A549 (cell line): ENCODE results near the gene LYPLAL1. TPM values are rescaled to one million over a fixed set of nuclear protein-coding genes. Genes with fewer than 3 reads are reported as not detected.

Experiments
- ATAC-seq, 2 experiments: fragments of 200-7000 bp in 1 of 2; fragments of >200 bp in 1 of 2; cut with Nextera tagmentation in 1 of 2; cut with Tn5 transposase in 1 of 2; 3 replicates each; pipeline versions ENCODE4 v1.8.0 to v1.9.1; 2018 to 2020; ENCODE audit warnings: mild to moderate bottlenecking in 1 of 2, moderate library complexity in 1 of 2
- CTCF ChIA-PET: fragments of 300-600 bp; sonication (Branson Sonifier 250); formaldehyde crosslinking; extraction: SDS; loops from one replicate; lab custom pipeline; 2021; ENCODE audit warnings: antibody characterized with exemption, inconsistent platforms; lab: Yijun Ruan, JAX
- POLR2A ChIA-PET: fragments of 350-600 bp; formaldehyde crosslinking; extraction: SDS; loops from one replicate; lab custom pipeline; 2021; ENCODE audit warnings: antibody characterized with exemption, inconsistent platforms; lab: Yijun Ruan, JAX
- DNase-seq, 2 experiments: peaks; one replicate each; pipeline versions ENCODE4 v3.0.0 to v3.0.0-alpha.2; 2011 to 2016; ENCODE audit warnings: low read depth in 1 of 2, low spot score in 1 of 2
- FAIRE-seq: peaks from 2 replicates; lab custom pipeline; 2011; peaks lifted over from hg19 to GRCh38; lab: Jason Lieb, UNC
- H3K27ac ChIP-seq, 2 experiments: fragments of >200 bp; sonication (Bioruptor Twin); formaldehyde crosslinking; 3 replicates each; pipeline ENCODE4 v1.5.1; 2016 to 2017
- H3K4me1 ChIP-seq: fragments of >200 bp; sonication (Bioruptor Twin); formaldehyde crosslinking; 3 replicates; pipeline ENCODE4 v1.6.1; 2016
- H3K4me2 ChIP-seq: fragments of >200 bp; sonication (Bioruptor Twin); formaldehyde crosslinking; 3 replicates; pipeline ENCODE4 v1.6.1; 2016
- H3K4me3 ChIP-seq: fragments of >200 bp; sonication (Bioruptor Twin); formaldehyde crosslinking; 3 replicates; pipeline ENCODE4 v1.5.1; 2016
- H3K9me3 ChIP-seq: fragments of >200 bp; sonication (Bioruptor Twin); formaldehyde crosslinking; 3 replicates; pipeline ENCODE4 v1.6.1; 2016
- BHLHE40 ChIP-seq: IDR thresholded peaks from 2 replicates; pipeline ENCODE4 v1.6.1; 2012; ENCODE audit warnings: low read depth, low read length, inconsistent platforms
- CBX2 ChIP-seq: fragments of 200-600 bp; sonication (generic); IDR thresholded peaks from 2 replicates; pipeline ENCODE4 v1.6.1; 2016; ENCODE audit warnings: low read depth, mild to moderate bottlenecking, borderline replicate concordance
- CEBPB ChIP-seq, 2 experiments: fragments of >200 bp in 1 of 2; sonication (Bioruptor Twin) in 1 of 2; formaldehyde crosslinking in 1 of 2; IDR thresholded peaks; 2 replicates each; pipeline ENCODE4 v1.6.1; 2012 to 2016
- ESRRA ChIP-seq: fragments of 150-350 bp; IDR thresholded peaks from 2 replicates; pipeline ENCODE4 v1.6.1; 2014; ENCODE audit warnings: mild to moderate bottlenecking, low read length, borderline replicate concordance
- FOSB ChIP-seq: fragments of 250-450 bp; sonication (Bioruptor Pico); IDR thresholded peaks from 2 replicates; pipeline ENCODE4 v1.5.0; 2020; ENCODE audit warnings: mild to moderate bottlenecking, moderate library complexity
- FOSL2 ChIP-seq, 2 experiments: fragments of 450-650 bp in 1 of 2; fragments of >200 bp in 1 of 2; sonication (Bioruptor Twin) in 1 of 2; formaldehyde crosslinking; IDR thresholded peaks; 2 replicates each; pipeline versions ENCODE4 v1.5.0 to v1.6.1; 2016 to 2020; ENCODE audit warnings: mild to moderate bottlenecking in 1 of 2, moderate library complexity in 1 of 2
- HEYL ChIP-seq: fragments of 250-450 bp; sonication (Bioruptor Pico); IDR thresholded peaks from 2 replicates; pipeline ENCODE4 v1.8.0; 2021; ENCODE audit warnings: mild to moderate bottlenecking, moderate library complexity
- JUNB ChIP-seq: fragments of >200 bp; sonication (Bioruptor Twin); formaldehyde crosslinking; IDR thresholded peaks from 2 replicates; pipeline ENCODE4 v1.6.1; 2016
- KDM5A ChIP-seq: fragments of 200-600 bp; sonication (generic); IDR thresholded peaks from 2 replicates; pipeline ENCODE4 v1.6.1; 2016; ENCODE audit warnings: antibody characterized with exemption, mild to moderate bottlenecking
- MAFK ChIP-seq: fragments of 450-650 bp; IDR thresholded peaks from 2 replicates; pipeline ENCODE4 v1.6.1; 2014; ENCODE audit not compliant: partially characterized antibody
- PHF8 ChIP-seq: fragments of 200-600 bp; sonication (generic); IDR thresholded peaks from 2 replicates; pipeline ENCODE4 v1.6.1; 2016; ENCODE audit warnings: low read depth, mild to moderate bottlenecking, antibody characterized with exemption, moderate library complexity, borderline replicate concordance
- POLR2AphosphoS2 ChIP-seq: conservative IDR thresholded peaks from 2 replicates; pipeline ENCODE4 v1.6.1; 2012; ENCODE audit warnings: low read length, improper control_type of control experiment, inconsistent platforms
- RAD21 ChIP-seq, 2 experiments: fragments of >200 bp in 1 of 2; sonication (Bioruptor Twin) in 1 of 2; formaldehyde crosslinking in 1 of 2; IDR thresholded peaks in 1 of 2; conservative IDR thresholded peaks in 1 of 2; 2 replicates in 1 of 2; 3 replicates in 1 of 2; pipeline ENCODE4 v1.6.1; 2012 to 2018; ENCODE audit warnings: inconsistent platforms in 1 of 2
- RARB ChIP-seq: fragments of 250-450 bp; sonication (Bioruptor Pico); IDR thresholded peaks from 2 replicates; pipeline ENCODE4 v1.8.0; 2021; ENCODE audit warnings: mild to moderate bottlenecking, moderate library complexity
- RCOR1 ChIP-seq: fragments of 150-350 bp; IDR thresholded peaks from 2 replicates; pipeline ENCODE4 v1.6.1; 2014; ENCODE audit warnings: antibody characterized with exemption, low read length, low read depth
- RFX5 ChIP-seq: fragments of 450-650 bp; IDR thresholded peaks from 2 replicates; pipeline ENCODE4 v1.7.1; 2014; ENCODE audit warnings: antibody characterized with exemption, mild to moderate bottlenecking, moderate library complexity
- ZC3H11A ChIP-seq: fragments of 450-650 bp; IDR thresholded peaks from 2 replicates; pipeline ENCODE4 v1.6.1; 2014; ENCODE audit warnings: antibody characterized with exemption, mild to moderate bottlenecking
- ZFP36 ChIP-seq: fragments of 450-650 bp; IDR thresholded peaks from 2 replicates; pipeline ENCODE4 v1.6.1; 2014; ENCODE audit warnings: borderline replicate concordance; ENCODE audit not compliant: partially characterized antibody
- WGBS: methylation state at CpG from one replicate; pipeline ENCODE4 v1.1.6; 2017; ENCODE audit errors: missing lambda C conversion rate; 5-methylcytosine and 5-hydroxymethylcytosine counted together
- polyA plus RNA-seq, 4 experiments: library from polyadenylated mRNA; depleted of rRNA in 3 of 4; stranded (reverse); fragments of >200 nt; fragmentation: RNase III in 1 of 4; extraction: RNeasy Plus Mini Kit Qiagen cat#74134 plus additional on column Dnase treatment in 1 of 4; gene quantifications; 2 replicates in 3 of 4; 3 replicates in 1 of 4; pipeline ENCODE4 v1.2.3, GENCODE V29; 2011 to 2017
- TF ChIP-seq, protein P1 (sequence below): fragments of 450-650 bp; IDR thresholded peaks from 2 replicates; pipeline ENCODE4 v1.6.1; 2014; ENCODE audit warnings: antibody characterized with exemption
- TF ChIP-seq, protein P2 (sequence below): fragments of >200 bp; sonication (Bioruptor Twin); formaldehyde crosslinking; IDR thresholded peaks from 3 replicates; pipeline ENCODE4 v1.5.1; 2016
- TF ChIP-seq, protein P3 (sequence below): fragments of 250-450 bp; sonication (Bioruptor Pico); IDR thresholded peaks from 2 replicates; pipeline ENCODE4 v1.5.0; 2021; ENCODE audit warnings: mild to moderate bottlenecking, moderate library complexity, borderline replicate concordance
- TF ChIP-seq, protein P4 (sequence below): fragments of 200-600 bp; sonication (generic); IDR thresholded peaks from 2 replicates; pipeline ENCODE4 v1.6.1; 2016; ENCODE audit warnings: antibody characterized with exemption, mild to moderate bottlenecking, moderate library complexity
- TF ChIP-seq, protein P5 (sequence below): IDR thresholded peaks from 2 replicates; pipeline ENCODE4 v1.6.1; 2012

LYPLAL1 gene
- polyA plus RNA-seq, 2 of the 4 experiments (the other 2 are of a cell fraction), result 13.6 to 61.2 TPM

DNA sequence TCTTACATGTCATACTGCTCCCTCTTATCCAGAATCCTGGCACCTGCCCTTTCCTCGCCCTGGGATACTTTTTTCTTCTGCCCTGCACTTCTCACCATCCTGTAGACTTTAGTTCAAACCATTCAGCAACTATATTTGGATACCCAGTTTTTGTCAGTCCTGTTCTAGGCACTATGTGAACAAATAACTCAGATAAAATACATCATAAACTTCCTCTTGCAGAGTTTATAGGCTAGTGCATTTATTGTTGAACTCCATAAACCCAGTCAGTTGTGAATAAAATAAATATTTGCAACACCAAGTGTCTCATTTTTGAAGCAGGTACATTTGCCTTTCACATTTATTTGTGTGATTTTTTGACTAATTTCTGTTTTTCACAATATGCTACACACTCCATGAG lies 4.3 kb downstream of the LYPLAL1 start (continued):
- TF ChIP-seq, protein P1, sequence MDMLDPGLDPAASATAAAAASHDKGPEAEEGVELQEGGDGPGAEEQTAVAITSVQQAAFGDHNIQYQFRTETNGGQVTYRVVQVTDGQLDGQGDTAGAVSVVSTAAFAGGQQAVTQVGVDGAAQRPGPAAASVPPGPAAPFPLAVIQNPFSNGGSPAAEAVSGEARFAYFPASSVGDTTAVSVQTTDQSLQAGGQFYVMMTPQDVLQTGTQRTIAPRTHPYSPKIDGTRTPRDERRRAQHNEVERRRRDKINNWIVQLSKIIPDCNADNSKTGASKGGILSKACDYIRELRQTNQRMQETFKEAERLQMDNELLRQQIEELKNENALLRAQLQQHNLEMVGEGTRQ, result no peak

DNA sequence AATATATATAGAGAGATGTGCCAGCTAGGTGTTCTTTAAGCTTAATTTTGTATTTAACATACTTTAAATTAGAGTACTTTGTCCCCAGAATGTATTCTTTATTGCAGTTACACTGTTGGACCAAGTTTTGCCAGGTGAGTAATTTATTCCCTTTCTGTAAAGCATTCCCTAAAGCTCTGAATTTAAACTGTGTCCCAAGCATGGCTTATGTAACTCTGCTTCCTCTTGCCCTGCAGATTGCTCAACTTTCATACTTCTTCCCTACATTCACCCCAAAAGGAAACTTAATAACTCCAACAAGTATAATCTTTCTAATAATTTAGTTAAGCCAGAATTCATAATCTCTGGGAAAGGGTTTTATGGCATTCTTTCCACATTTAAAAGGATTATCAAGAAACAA lies 5.6 kb downstream of the LYPLAL1 start:
- FAIRE-seq, result no peak
- no peak overlapping the region for H3K4me2 ChIP-seq
- H3K27ac ChIP-seq, result 0 out of 6 replicates have a peak overlapping the region, but pooled peaks of 1 of the 2 experiments have one; percentile 16
- H3K4me1 ChIP-seq, result peaks cover 28% of the 10 kb centered on the region
- no peak for DNase-seq
- H3K4me3 ChIP-seq, result no peak overlapping the region
- no peak for ATAC-seq
- TF ChIP-seq, protein P1, result no peak
- TF ChIP-seq CEBPB (IDR thresholded peaks at IDR 0.05) (peak; percentile 32 to 78; a peak in 3 of 4 replicates), ZFP36 (no peak), CBX2 (no peak)
- TF ChIP-seq, protein P2, sequence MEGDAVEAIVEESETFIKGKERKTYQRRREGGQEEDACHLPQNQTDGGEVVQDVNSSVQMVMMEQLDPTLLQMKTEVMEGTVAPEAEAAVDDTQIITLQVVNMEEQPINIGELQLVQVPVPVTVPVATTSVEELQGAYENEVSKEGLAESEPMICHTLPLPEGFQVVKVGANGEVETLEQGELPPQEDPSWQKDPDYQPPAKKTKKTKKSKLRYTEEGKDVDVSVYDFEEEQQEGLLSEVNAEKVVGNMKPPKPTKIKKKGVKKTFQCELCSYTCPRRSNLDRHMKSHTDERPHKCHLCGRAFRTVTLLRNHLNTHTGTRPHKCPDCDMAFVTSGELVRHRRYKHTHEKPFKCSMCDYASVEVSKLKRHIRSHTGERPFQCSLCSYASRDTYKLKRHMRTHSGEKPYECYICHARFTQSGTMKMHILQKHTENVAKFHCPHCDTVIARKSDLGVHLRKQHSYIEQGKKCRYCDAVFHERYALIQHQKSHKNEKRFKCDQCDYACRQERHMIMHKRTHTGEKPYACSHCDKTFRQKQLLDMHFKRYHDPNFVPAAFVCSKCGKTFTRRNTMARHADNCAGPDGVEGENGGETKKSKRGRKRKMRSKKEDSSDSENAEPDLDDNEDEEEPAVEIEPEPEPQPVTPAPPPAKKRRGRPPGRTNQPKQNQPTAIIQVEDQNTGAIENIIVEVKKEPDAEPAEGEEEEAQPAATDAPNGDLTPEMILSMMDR, result no peak
- H3K9me3 ChIP-seq, result no peaks in the 10 kb centered on the region
- ChIA-PET POLR2A (no interaction called here), CTCF (no interaction called here)

DNA sequence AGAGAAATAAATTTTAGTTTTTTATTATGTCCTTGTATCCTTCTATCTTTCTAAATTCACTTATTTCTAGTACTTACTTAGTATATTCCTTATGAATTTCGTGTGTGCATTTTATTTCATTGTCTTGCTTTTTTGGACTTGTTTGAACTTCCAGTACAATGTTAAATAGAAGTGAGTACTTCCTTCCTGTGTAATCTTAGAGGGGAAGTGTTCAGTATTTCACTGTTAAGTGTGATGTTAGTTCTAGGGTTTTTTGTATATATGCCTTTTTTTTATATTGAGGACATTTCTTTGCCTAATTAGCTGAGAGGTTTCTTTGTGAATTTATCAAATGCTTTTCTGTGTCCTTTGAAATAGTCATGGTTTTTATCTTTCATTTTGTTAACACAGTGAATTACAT lies 10.7 kb downstream of the LYPLAL1 start:
- no peak overlapping the region for H3K4me3 ChIP-seq
- H3K4me1 ChIP-seq, result peaks cover 24% of the 10 kb centered on the region
- H3K9me3 ChIP-seq, result no peaks in the 10 kb centered on the region
- no peak for FAIRE-seq
- TF ChIP-seq JUNB (no peak), ESRRA (no peak), PHF8 (no peak), FOSB (no peak), BHLHE40 (no peak), HEYL (CRISPR knock-in tag) (no peak), FOSL2 (IDR thresholded peaks at IDR 0.05) (no peak), FOSL2 (CRISPR knock-in tag; IDR thresholded peaks at IDR 0.05) (no peak), KDM5A (no peak), RCOR1 (no peak), MAFK (no peak), RAD21 (conservative IDR thresholded peaks at IDR 0.05 in 1 of 2, IDR thresholded peaks at IDR 0.05 in 1 of 2) (no peak), POLR2AphosphoS2 (no peak), ZC3H11A (no peak), CBX2 (no peak), RFX5 (no peak), RARB (CRISPR knock-in tag) (no peak)
- TF ChIP-seq, protein P3, sequence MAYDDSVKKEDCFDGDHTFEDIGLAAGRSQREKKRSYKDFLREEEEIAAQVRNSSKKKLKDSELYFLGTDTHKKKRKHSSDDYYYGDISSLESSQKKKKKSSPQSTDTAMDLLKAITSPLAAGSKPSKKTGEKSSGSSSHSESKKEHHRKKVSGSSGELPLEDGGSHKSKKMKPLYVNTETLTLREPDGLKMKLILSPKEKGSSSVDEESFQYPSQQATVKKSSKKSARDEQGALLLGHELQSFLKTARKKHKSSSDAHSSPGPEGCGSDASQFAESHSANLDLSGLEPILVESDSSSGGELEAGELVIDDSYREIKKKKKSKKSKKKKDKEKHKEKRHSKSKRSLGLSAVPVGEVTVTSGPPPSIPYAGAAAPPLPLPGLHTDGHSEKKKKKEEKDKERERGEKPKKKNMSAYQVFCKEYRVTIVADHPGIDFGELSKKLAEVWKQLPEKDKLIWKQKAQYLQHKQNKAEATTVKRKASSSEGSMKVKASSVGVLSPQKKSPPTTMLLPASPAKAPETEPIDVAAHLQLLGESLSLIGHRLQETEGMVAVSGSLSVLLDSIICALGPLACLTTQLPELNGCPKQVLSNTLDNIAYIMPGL, result no peak
- TF ChIP-seq, protein P4, sequence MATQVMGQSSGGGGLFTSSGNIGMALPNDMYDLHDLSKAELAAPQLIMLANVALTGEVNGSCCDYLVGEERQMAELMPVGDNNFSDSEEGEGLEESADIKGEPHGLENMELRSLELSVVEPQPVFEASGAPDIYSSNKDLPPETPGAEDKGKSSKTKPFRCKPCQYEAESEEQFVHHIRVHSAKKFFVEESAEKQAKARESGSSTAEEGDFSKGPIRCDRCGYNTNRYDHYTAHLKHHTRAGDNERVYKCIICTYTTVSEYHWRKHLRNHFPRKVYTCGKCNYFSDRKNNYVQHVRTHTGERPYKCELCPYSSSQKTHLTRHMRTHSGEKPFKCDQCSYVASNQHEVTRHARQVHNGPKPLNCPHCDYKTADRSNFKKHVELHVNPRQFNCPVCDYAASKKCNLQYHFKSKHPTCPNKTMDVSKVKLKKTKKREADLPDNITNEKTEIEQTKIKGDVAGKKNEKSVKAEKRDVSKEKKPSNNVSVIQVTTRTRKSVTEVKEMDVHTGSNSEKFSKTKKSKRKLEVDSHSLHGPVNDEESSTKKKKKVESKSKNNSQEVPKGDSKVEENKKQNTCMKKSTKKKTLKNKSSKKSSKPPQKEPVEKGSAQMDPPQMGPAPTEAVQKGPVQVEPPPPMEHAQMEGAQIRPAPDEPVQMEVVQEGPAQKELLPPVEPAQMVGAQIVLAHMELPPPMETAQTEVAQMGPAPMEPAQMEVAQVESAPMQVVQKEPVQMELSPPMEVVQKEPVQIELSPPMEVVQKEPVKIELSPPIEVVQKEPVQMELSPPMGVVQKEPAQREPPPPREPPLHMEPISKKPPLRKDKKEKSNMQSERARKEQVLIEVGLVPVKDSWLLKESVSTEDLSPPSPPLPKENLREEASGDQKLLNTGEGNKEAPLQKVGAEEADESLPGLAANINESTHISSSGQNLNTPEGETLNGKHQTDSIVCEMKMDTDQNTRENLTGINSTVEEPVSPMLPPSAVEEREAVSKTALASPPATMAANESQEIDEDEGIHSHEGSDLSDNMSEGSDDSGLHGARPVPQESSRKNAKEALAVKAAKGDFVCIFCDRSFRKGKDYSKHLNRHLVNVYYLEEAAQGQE, result no peak
- TF ChIP-seq, protein P5, sequence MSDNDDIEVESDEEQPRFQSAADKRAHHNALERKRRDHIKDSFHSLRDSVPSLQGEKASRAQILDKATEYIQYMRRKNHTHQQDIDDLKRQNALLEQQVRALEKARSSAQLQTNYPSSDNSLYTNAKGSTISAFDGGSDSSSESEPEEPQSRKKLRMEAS, result no peak
- no peak overlapping the region for H3K27ac ChIP-seq
- H3K4me2 ChIP-seq, result no peak overlapping the region
- ChIA-PET CTCF (no interaction called here), POLR2A (no interaction called here)
- no peak for DNase-seq
- ATAC-seq, result no peak
- WGBS, result 60% methylated on average over 1 of the region's 1 CpG
